Stimulated activated CD8-positive, alpha-beta memory T cell treated with anti-CD3 and anti-CD28 coated beads, Interleukin-15, amount 100 ng/mL, for 1 hour (primary cell): ENCODE measurements around the gene C8A.

ENCODE experiments used
- DNase-seq: peaks from one replicate; pipeline ENCODE4 v3.0.0-alpha.2; 2020; ENCODE audit warnings: low read depth

C8A gene

GRCh38 chr1:56854521-56855099, at the start of gene C8A:
Gene C8A (plus strand): TSS chr1:56854797. CDS start chr1:56854902, 105 bp downstream.
- no peak for DNase-seq

- no peak for DNase-seq
These were observed 47.8 kb upstream of the C8A start for GRCh38 chr1:56806804-56807203.

GRCh38 chr1:56808410-56808809, 46.2 kb upstream of the C8A start:
- DNase-seq: no peak

DNA sequence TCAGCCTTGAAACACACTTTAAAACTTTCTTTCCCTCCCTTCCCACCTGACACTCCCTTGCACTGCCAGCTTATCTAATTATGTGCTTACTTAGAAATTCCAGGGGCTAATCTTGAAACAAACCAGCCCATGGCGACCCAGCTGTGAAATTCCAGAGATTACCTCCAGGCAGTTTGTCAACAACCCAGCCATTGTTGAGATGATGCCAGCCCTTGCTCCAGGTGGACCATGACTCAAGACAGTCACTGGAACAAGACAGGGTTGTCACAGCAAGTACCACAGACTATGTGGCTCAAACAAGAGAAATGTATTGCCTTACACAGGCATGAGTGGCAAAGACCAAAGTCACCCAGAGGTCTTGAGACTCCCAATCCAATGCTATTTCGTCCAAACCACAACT, 43.3 kb upstream of the C8A start:
- DNase-seq: no peak

GRCh38 chr1:56814205-56814604, 40.4 kb upstream of the C8A start:
- no peak for DNase-seq

DNA sequence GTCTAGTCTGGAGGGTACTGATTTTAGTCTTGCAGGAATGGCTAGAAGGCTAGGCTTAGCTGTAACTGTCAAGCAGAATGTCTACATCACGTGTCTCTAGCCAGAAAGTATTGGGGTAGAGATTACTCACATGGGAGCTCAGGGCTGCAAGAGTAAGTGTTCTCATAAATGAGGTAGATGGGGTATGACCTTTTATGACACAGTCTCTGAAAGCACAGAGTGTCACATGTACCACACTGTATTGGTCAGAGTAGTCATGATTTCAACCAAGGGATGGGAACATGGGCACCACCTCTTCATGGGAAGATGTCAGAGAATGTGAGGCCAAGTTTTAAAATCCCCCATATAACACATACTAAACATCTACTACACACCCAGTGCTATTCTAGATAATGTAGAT, 38.3 kb upstream of the C8A start:
- DNase-seq: no peak

DNA sequence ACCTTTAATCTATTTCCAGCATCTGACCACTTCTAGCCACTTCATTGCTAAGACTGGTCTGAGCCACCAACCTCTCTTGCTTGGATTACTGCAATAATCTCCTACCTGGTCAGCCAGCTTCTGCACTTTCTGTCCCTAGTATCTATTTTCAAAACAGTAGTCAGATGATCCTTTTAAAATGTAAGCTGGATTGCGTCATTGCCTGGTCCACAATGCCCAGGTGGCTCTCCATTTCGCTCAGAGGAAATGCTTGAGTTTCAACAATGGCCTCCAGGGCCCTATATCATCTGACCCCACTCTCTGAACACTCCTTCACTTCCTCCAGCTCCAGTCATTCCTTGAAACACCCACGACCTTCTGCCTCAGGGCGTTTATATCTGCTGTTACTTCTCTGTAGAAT, 37.7 kb upstream of the C8A start:
- DNase-seq: no peak

- DNase-seq: no peak
These were observed 36.7 kb upstream of the C8A start for GRCh38 chr1:56817716-56818463.

GRCh38 chr1:56819387-56819899, 35.2 kb upstream of the C8A start, which contains the start of gene FYB2:
Gene FYB2 (minus strand): TSS chr1:56819404. CDS start chr1:56819290, 114 bp downstream.
- no peak for DNase-seq

- DNase-seq: peak; percentile 26
These were observed 33.7 kb upstream of the C8A start for GRCh38 chr1:56820755-56821461.

DNA sequence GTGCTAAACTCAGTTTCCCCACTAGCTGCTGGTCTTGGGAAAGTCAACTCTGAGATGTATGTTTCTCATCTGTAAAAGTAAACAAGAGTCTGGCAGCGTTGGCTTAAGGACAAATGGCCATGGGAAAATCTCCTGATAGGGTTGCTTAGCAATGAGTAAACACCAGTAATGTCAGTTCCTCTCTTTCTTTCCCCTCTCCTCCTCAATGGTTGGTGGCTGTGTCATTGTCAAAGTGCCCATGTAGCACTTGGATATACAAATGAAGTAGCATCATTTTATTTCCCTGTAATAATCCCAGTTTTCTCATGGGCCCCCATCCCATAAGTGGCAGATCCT, 33.2 kb upstream of the C8A start:
- DNase-seq: no peak

GRCh38 chr1:56824271-56824670, 30.3 kb upstream of the C8A start:
- DNase-seq: no peak

GRCh38 chr1:56824938-56825337, 29.7 kb upstream of the C8A start:
- no peak for DNase-seq

- DNase-seq: no peak
These were observed 29.2 kb upstream of the C8A start for GRCh38 chr1:56825436-56825835.

DNA sequence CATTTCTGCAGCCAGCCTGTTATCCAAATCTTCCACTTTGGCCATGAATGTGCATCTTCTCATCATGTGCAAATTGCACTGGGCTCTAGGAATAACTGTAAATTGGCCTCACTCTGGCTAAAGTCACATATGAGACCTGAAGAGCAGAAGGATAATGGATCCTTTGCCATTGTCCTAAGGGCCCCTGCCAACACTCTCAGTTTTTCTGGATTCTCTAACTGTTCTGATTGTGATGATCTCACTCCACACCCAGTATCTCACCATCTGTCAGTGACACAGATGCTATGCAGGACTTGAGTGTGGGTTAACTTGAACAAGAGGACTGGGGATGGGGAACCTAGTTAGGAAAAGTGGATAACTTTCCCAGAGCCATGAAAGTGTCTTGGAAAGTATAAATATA, 26.9 kb upstream of the C8A start:
- DNase-seq: no peak

DNA sequence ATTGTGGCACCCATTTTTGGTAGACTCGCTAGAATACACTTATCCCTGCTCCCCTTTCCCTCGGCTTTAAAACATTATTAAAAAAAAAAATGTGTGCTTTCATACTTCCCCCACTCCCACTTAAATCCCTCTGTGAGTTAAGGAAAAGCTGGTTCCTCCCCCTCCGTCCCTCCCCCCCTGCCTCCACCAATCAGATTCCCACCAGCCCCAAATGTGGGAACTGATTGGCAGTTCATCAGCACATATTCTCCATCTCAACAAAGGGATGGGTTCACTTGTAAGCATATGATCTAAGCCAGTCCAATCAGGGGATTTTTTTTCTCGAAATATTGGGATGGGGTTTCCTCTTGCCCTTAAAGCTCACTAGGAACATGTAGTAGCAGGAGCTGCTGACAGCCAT, 24.5 kb upstream of the C8A start:
- no peak for DNase-seq

- DNase-seq: peak; percentile 43
These were observed 22.5 kb upstream of the C8A start for GRCh38 chr1:56831871-56832693.

GRCh38 chr1:56833088-56833487, 21.5 kb upstream of the C8A start:
- DNase-seq: no peak

GRCh38 chr1:56834137-56834900, 20.3 kb upstream of the C8A start:
- no peak for DNase-seq

GRCh38 chr1:56835657-56836056, 18.9 kb upstream of the C8A start:
- no peak for DNase-seq

DNA sequence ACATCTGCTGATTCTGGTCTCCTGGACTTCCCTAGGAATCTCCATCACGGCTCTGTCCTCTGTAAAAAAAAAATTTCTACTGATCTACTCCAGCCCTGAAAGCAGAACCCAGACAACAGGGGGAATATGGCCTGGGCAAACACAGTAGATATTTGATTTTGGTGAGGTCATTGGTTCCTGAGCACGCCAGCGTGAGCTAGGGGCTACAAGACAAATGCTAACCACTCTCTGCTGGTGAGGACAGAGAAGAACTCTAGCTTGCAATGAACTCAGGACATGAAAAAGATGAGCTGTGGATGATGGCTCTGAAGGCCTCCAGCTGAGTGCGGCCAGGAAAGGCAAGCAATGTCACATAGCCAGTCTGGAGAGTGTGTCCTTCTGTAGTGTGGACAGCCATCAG, 18.2 kb upstream of the C8A start:
- DNase-seq: no peak
